Kidney glomerular epithelial cell (primary cell): ENCODE data around the gene ARHGAP27.

Experiments used
- DNase-seq: peaks from one replicate; lab custom pipeline; 2025; lab: John Stamatoyannopoulos, UW

The ARHGAP27 gene

DNA sequence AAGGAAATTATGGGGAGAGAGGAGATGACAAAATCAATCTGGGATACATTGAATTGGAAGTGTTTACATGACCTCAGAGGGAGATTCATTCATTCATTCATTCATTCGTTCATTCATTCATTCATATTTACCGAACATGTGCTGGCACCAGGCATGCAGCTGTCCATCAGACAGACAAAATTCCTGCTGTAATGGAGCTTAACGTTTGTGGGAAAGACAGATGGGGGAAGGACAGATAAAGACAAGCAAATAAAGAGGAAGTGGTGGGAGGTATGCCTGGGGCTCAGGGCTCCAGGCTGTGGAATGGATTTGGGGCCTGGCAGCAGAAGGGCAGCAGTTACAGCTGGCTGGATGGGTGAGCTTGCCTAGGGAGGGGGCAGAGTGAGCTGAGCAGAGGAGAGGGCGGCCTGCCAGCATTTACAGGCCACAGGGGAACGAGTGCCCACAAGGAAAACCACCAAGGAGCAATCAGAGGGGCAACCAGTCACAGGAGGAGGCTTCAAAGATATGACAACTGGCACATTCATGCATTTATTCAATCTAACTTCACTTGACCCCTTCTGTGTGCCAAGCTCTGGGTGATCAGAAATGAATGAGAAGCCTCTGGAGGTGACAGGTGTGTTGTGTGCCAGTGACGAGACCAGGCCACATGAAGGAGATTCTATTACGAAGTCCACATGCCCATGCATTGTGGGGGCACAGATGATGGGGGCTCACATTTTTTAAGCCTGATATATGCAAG, 48.5 kb downstream of the ARHGAP27 start:
- DNase-seq: peak; percentile 81

DNA sequence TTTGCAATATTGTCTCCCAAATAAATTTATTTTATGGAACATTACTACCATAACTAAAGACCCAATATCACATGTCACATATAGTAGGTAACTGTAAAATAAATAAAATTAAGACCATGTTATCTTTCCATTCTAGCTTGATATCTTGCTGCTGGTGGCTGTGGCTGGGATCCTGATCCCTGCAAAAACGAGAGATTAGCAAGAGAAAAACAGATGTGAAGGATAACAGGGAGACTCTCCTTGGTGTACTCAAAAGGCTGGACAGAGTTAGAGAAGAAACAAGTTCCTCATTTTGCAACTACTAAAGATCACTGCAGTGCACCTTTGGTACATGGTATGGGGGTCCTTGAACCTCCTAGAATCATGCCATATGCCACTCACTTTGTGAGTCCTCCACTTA, 49.7 kb downstream of the ARHGAP27 start:
- DNase-seq: no peak

- DNase-seq: no peak
Observed at GRCh38 chr17:45382226-45382625, 50.4 kb downstream of the ARHGAP27 start.

DNA sequence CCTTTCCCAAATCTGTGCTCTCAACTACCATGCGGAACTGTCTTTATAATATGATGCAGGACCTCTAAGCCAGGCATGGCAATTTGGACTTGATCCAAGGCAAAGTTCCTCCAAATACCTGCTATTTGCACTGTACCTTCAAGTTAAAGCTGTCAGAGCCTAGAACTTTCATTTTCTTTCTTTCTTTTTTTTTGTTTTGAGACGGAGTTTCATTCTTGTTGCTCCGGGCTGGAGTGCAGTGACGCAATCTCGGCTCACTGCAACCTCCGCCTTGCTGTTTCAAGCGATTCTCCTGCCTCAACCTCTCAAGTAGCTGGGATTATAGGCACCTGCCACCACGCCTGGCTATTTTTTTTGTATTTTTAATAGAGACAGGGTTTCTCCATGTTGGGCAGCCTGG, 51.7 kb downstream of the ARHGAP27 start:
- DNase-seq: no peak

GRCh38 chr17:45380046-45380765, 52.5 kb downstream of the ARHGAP27 start:
- DNase-seq: no peak

DNA sequence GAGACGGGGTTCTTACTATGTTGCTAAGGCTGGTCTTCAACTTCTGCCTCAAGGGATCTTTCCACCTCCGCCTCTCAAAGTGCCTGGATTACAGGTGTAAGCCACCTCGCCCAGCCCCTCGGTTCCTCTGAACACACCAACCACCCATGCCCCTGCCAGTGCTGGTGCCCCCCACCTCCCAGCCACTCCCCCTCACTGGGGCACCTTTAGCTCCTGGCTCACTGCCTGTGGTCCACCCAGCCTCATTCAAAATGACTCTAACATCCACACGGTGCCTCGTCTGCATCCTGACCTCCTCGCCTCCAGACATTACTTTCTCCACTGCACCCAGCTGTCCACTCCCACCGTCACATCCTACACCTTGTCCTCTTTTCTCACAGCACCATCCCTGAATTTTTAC, 55.3 kb downstream of the ARHGAP27 start:
- no peak for DNase-seq

DNA sequence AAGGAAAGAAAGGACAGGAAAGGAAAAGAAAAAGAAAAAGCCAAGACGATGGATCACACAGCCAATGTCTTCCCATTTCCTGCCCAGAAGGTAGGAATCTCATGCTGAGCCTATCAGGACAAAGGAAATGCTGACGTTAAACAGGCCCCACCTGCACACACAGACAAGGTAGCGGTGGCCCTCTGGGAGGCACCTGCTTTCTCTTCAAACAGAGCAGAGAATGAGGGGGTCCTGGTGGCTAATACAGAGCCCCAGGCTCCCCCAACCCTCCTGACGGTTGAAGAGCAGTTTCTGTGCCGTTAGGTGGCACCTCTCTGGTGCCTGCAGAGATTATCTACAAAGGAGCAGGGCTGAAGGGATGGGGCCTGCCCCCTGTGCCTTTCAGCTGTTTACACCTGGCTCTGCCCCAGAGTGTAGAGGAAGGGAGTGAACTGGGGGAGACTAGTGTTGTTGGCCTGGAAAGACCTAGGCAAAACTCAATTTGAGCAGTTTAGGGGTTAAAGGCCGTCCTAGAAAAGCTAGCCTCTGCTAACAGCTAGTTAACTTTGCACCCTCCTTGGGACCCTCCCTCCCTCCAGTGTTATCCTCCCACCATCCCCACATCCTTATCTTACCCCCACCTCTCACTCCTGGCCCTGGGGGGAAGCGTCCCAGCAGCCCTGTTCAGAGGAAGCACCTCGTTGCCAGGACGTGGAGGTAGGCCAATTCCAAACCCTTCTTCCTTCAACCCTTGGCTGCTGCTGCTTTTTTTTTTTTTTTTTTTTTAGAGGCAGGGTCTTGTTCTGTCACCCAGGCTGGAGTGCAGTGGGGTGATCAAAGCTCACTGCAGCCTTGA, 56.3 kb downstream of the ARHGAP27 start:
- DNase-seq: no peak

- DNase-seq: no peak
Observed at GRCh38 chr17:45374501-45374900, 58.2 kb downstream of the ARHGAP27 start.

GRCh38 chr17:45372325-45372869, 60.3 kb downstream of the ARHGAP27 start:
- no peak for DNase-seq

DNA sequence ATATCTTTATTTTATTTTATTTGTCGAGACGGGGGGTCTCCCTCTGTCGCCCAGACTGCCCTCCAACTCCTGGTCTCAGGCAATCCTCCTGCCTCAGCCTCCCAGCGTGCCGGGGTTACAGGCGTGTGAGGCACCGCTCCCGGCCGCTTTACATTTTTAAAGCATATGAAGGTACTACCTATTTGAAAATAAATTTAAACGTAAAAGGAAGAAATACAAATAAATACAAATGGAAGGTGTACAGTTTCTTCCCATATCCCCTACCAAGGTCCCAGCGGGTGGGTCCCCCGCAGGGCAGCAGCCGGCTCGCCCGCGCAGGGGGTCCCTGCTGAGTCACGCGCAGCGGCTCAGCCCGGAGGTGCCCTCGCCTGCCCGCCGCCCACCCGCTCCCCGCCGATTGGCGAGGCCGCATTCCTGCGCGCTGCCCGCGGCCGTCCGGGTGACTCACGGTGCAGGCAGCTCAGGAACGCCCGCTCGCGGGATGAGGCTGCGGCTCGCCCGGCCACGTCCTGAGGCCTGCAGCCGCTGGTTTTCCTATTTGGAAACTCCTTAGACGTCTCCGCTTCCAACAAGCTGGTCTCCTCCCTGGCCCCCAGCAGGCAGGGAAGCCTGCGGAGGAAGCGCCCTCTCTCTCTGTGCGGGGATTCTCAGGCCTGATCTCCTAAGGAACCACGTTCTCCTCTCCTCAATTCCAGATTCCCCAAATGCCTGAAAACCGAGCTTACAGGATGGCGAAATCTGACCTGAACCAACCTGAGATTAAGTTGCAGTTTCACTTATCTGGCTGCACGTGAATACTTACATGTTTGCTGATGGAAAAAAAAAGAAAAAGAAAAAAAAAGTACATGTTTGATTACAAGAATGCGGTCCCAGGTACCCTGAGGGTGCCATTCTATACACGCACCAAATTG, 61.0 kb downstream of the ARHGAP27 start:
- peak; percentile 89 for DNase-seq

GRCh38 chr17:45370949-45371413, 61.7 kb downstream of the ARHGAP27 start:
- no peak for DNase-seq

- no peak for DNase-seq
Observed at GRCh38 chr17:45369421-45369820, 63.2 kb downstream of the ARHGAP27 start.

DNA sequence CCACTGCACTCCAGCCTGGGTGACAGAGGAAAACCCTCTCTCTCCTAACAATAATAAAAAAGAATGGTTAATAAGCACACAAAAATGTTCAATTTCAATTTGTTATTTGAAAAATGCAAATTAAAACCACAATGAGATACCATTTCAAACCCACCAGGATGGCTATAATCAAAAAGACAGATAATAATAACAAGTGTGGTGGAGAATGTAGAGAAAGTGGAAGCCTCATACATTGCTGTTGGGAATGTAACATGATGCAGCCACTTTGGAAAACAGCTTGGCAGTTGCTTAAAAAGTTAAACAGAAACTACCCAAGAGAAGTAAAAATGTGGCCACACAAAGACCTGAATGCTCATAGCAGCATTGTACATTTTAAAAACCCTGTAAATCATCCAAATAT, 64.0 kb downstream of the ARHGAP27 start:
- no peak for DNase-seq

DNA sequence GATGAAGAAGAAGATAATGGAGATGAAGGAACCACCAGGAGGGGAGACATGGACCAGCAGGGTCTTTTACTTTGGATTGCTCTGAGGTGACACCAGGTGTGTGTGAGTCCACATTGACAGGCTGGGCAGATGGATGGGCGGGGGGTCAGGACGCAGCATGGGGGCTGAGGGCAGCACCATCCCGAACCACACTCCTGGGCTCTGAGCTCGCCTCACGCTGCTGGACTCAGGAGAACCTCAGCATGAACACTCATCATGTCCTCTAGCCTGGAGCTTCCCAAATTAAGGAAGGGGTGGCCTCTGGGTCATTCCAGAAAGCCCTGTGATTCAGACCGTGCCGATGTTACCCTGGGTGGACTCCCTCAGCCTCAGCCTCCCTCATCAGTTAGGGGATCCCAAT, 65.5 kb downstream of the ARHGAP27 start:
- DNase-seq: no peak

DNA sequence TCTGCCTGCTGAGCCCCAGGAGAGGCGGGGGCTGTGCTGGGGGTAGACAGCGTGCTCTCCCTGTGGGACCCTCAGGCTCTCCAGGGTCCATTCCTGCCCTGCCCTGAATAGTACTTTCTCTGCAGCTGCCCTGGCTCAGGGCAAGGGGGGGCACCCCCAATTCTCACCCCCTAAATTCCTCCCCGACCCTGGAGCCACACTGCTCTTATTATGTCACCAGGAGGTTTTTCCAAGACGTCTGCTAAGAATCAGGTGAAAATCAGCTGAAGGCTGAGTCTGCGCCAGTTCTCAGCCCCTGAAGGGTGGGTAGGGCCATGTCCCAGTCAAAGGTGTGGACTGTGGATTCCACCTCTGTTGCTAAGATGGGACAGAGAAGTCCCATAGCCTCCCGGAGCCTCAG, 66.0 kb downstream of the ARHGAP27 start:
- no peak for DNase-seq

DNA sequence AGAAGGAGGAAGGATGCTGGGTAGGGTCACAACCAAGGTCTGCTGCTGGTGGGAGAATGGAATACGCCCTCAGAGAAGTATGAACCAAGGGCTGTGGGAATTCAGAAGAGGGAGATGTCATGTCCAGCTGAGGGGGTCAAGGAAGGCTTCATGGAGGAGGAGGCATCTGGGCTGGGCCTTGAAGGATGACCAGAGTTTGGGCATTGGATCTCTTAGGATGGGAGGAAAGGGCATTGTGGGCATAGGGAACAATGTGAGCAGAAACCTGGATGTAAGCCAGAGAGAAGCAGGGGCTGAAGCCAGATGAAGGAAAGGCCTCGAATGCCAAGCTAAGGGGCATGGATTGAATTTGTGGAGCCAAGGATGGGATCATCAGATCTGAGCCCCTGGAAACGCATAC, 66.6 kb downstream of the ARHGAP27 start:
- DNase-seq: no peak

DNA sequence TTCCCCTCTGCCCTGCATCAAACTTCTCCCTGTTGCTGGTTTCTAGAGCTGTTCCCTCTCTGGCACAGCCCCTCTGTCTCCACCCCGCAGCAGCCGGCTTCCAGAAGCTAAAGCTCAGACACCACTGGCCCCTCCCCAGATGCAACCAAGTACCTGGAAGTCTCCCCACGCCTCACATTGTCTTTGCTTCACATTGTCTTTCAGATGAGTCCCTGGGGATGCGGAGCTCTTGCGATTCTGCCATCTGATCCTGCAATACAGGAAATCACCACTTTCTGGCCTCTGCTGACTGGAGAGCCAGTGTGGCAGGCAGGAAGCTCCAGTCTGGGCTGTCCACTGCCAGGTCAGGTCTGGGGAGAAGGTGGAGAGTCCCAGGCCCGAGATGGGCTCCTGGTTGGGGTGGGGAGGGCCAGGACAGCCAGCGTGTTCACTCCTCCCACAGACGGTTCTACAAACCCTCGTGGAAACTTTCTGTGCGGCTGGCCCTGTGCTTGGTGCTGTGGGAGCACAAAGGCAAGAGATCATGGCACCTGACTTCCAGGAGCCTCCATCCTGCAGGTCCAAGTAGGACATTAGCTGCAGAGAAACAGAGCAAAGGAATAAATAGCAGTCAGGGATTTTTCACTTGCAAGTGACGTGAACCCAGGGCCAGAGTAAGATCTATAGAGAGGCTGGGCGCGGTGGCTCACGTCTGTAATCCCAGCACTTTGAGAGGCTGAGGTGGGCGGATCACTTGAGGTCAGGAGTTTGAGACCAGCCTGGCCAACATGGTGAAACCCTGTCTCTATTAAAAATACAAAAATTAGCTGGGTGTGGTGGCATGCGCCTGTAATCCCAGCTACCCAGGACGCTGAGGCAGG, 67.9 kb downstream of the ARHGAP27 start:
- no peak for DNase-seq

DNA sequence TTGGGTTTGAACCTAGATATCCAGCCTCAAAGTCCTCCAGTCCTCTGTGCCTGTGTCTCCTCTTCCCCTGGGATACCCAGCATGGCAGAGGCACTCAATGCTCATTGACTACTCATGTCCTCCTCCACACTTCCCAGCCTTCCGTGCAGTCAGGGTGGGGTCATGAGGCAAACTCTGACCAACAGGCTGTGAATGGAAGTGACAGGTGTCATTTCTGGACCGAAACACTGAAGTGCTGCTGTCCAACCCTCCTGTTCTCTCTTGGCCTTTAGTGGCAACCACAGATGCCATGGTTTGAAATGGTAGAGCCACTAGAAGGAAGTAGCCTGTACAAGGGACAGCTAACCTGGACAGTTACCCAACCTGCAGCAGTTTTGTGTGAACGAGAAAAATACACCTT, 69.2 kb downstream of the ARHGAP27 start:
- no peak for DNase-seq

- DNase-seq: no peak
Observed at GRCh38 chr17:45361976-45362375, 70.7 kb downstream of the ARHGAP27 start.

DNA sequence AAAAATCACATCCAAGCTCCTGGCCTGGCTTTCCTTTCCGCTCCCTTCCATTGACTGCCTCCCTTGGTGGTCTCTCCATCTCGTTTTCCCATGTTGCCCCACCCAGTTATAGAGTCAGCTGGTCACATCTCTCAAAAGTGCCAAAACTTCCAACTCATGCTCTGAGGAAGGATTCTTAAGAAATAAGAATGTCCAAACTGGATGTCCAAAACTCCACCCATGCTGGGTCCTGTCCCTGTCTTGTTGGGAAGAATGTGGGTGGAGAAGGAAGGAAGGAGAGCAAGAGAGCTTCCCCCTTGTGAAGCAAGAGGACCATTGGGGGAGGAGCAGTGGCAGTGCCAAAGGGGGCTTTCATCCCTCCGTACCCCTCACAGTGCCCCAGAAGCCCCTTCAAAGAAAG, 71.2 kb downstream of the ARHGAP27 start:
- DNase-seq: no peak
